IMR-90 (cell line): ENCODE measurements around the gene RSF1. TPM values are rescaled to one million over a fixed set of nuclear protein-coding genes. Genes with fewer than 3 reads are reported as not detected.

Experiments
- ATAC-seq: fragments of 200-7000 bp; cut with Tn5 transposase; 2 replicates; pipeline ENCODE4 v1.9.1; 2020; ENCODE audit warnings: low read depth, mild to moderate bottlenecking, moderate library complexity
- BruUV-seq: library from RNA; stranded (reverse); fragments of 400-500 nt; replicated peaks from 2 replicates; lab custom pipeline; 2021; lab: Mats Ljungman, UMichigan
- CTCF ChIA-PET: fragments of 300-600 bp; formaldehyde crosslinking; extraction: SDS; loops from one replicate; lab custom pipeline; 2021; ENCODE audit warnings: antibody characterized with exemption; lab: Yijun Ruan, JAX
- POLR2A ChIA-PET: fragments of 300-600 bp; sonication (Branson Sonifier 250); formaldehyde crosslinking; loops from one replicate; lab custom pipeline; 2022; ENCODE audit warnings: antibody characterized with exemption; ENCODE audit not compliant: unreplicated experiment; lab: Charles Lee
- DNase-seq: peaks from one replicate; pipeline ENCODE4 v3.0.0; 2013
- H2AFZ ChIP-seq: replicated peaks from 2 replicates; pipeline ENCODE3; 2013; ENCODE audit warnings: low read length, mild to moderate bottlenecking; ENCODE audit not compliant: poor library complexity
- H2AK5ac ChIP-seq: 2 replicates; pipeline ENCODE4 v1.6.1; 2013; ENCODE audit warnings: low read depth, low read length, inconsistent platforms
- H2AK9ac ChIP-seq: replicated peaks from 2 replicates; pipeline ENCODE3; 2013; ENCODE audit warnings: mild to moderate bottlenecking, low read depth, low read length, moderate library complexity; ENCODE audit not compliant: poor library complexity
- H2BK120ac ChIP-seq: 2 replicates; pipeline ENCODE4 v1.6.1; 2013; ENCODE audit warnings: low read depth, low read length, inconsistent platforms
- H2BK15ac ChIP-seq: 3 replicates; pipeline ENCODE4 v1.6.1; 2013; ENCODE audit warnings: low read depth, low read length, inconsistent platforms
- H2BK20ac ChIP-seq: 2 replicates; pipeline ENCODE4 v1.6.1; 2013; ENCODE audit warnings: low read depth, mild to moderate bottlenecking, inconsistent platforms, low read length, moderate library complexity
- H2BK5ac ChIP-seq: 2 replicates; pipeline ENCODE4 v1.6.1; 2013; ENCODE audit warnings: mild to moderate bottlenecking, low read depth, low read length, inconsistent platforms; ENCODE audit not compliant: poor library complexity, severe bottlenecking
- H3K14ac ChIP-seq: replicated peaks from 2 replicates; pipeline ENCODE4 v1.6.1; 2013; ENCODE audit warnings: low read depth, low read length, inconsistent platforms
- H3K18ac ChIP-seq: 2 replicates; pipeline ENCODE4 v1.6.1; 2013; ENCODE audit warnings: low read depth, low read length, control low read depth
- H3K23ac ChIP-seq: 2 replicates; pipeline ENCODE4 v1.6.1; 2013; ENCODE audit warnings: low read depth, low read length, inconsistent platforms
- H3K27ac ChIP-seq: 2 replicates; pipeline ENCODE4 v1.5.1; 2013; ENCODE audit warnings: mild to moderate bottlenecking, control low read depth, low read length; ENCODE audit not compliant: insufficient read depth
- H3K27me3 ChIP-seq: 2 replicates; pipeline ENCODE4 v1.6.1; 2013; ENCODE audit warnings: low read length; ENCODE audit not compliant: control insufficient read depth, insufficient read depth
- H3K36me3 ChIP-seq: 2 replicates; pipeline ENCODE4 v1.6.1; 2013; ENCODE audit warnings: low read length, mixed read lengths; ENCODE audit not compliant: control insufficient read depth, insufficient read depth
- H3K4ac ChIP-seq: 2 replicates; pipeline ENCODE4 v1.6.1; 2013; ENCODE audit warnings: low read depth, low read length, inconsistent platforms
- H3K4me1 ChIP-seq: 2 replicates; pipeline ENCODE4 v1.6.1; 2013; ENCODE audit warnings: low read length, mixed read lengths; ENCODE audit not compliant: control insufficient read depth, insufficient read depth
- H3K4me2 ChIP-seq: 2 replicates; pipeline ENCODE4 v1.6.1; 2013; ENCODE audit warnings: low read depth, mild to moderate bottlenecking, control low read depth, low read length, moderate library complexity
- H3K4me3 ChIP-seq: 2 replicates; pipeline ENCODE4 v1.5.1; 2013; ENCODE audit warnings: low read depth, mild to moderate bottlenecking, control low read depth, low read length, moderate library complexity; ENCODE audit not compliant: insufficient read depth
- H3K56ac ChIP-seq: 2 replicates; pipeline ENCODE4 v1.6.1; 2013; ENCODE audit warnings: low read length, inconsistent platforms; ENCODE audit not compliant: insufficient read depth; ENCODE audit errors: extremely low read depth
- H3K79me1 ChIP-seq, 2 experiments: 2 replicates each; pipeline ENCODE4 v1.6.1; 2013; ENCODE audit warnings: low read length in 2 of 2, inconsistent platforms in 1 of 2, low read depth in 1 of 2
- H3K9ac ChIP-seq: 2 replicates; pipeline ENCODE4 v1.6.1; 2013; ENCODE audit warnings: low read depth, low read length, control low read depth
- H3K9me1 ChIP-seq: 2 replicates; pipeline ENCODE4 v1.6.1; 2013; ENCODE audit warnings: low read length, inconsistent platforms; ENCODE audit not compliant: insufficient read depth
- H3K9me3 ChIP-seq: 2 replicates; pipeline ENCODE4 v1.6.1; 2013; ENCODE audit warnings: low read length; ENCODE audit not compliant: control insufficient read depth, insufficient read depth
- H4K20me1 ChIP-seq: 2 replicates; pipeline ENCODE4 v1.6.1; 2013; ENCODE audit warnings: low read length, inconsistent platforms; ENCODE audit not compliant: insufficient read depth
- H4K5ac ChIP-seq: 2 replicates; pipeline ENCODE4 v1.6.1; 2013; ENCODE audit warnings: mild to moderate bottlenecking, low read depth, low read length, control low read depth
- H4K8ac ChIP-seq, 2 experiments: 2 replicates each; pipeline ENCODE4 v1.6.1; 2013; ENCODE audit warnings: low read depth in 2 of 2, low read length in 2 of 2, control low read depth in 1 of 2, inconsistent platforms in 1 of 2
- H4K91ac ChIP-seq: 2 replicates; pipeline ENCODE4 v1.6.1; 2013; ENCODE audit warnings: low read depth, low read length, inconsistent platforms; ENCODE audit not compliant: insufficient read depth
- MXI1 ChIP-seq: IDR thresholded peaks from 2 replicates; pipeline ENCODE4 v1.6.1; 2012; ENCODE audit warnings: low read depth, mild to moderate bottlenecking, low read length, moderate library complexity, borderline replicate concordance
- POLR2A ChIP-seq: IDR thresholded peaks from 2 replicates; pipeline ENCODE4 v1.6.1; 2012; ENCODE audit warnings: mild to moderate bottlenecking, low read depth, low read length
- RCOR1 ChIP-seq: IDR thresholded peaks from 2 replicates; pipeline ENCODE4 v1.6.1; 2012; ENCODE audit warnings: mild to moderate bottlenecking, low read length, improper control_type of control experiment; ENCODE audit not compliant: insufficient replicate concordance
- RFX5 ChIP-seq: IDR thresholded peaks from 2 replicates; pipeline ENCODE4 v1.8.0; 2012; ENCODE audit warnings: low read depth, mild to moderate bottlenecking, low read length, moderate library complexity
- WGBS, 2 experiments: methylation state at CpG; one replicate each; pipeline versions ENCODE4 v1.1.5 to v1.1.7; 2013; ENCODE audit warnings: missing lambda C conversion rate in 2 of 2; ENCODE audit not compliant: insufficient read length in 1 of 2; ENCODE audit errors: extremely low coverage in 2 of 2; 5-methylcytosine and 5-hydroxymethylcytosine counted together
- dilution Hi-C: fragments of 300-500 bp; cut with HindIII; formaldehyde crosslinking; loops from one replicate; pipeline ENCODE4 v1.14.3; 2018; ENCODE audit warnings: low sequenced_read_pairs; ENCODE audit not compliant: unreplicated experiment
- in situ Hi-C: fragments of 300-500 bp; cut with MboI; formaldehyde crosslinking; loops from 3 replicates; pipeline ENCODE4 v1.14.3; 2019; ENCODE audit warnings: low sequenced_read_pairs, inconsistent platforms, mixed read lengths
- intact Hi-C: fragments of 100-400 bp; cut with micrococcal nuclease; formaldehyde crosslinking; loops from 2 replicates; pipeline ENCODE4 v1.10.0; 2022
- polyA plus RNA-seq, 3 experiments: library from polyadenylated mRNA; depleted of rRNA; stranded (reverse); fragments of >200 nt; gene quantifications; 2 replicates each; pipeline ENCODE4 v1.2.3, GENCODE V29; 2012; ENCODE audit warnings: low replicate concordance in 1 of 3
- total RNA-seq: library from RNA; depleted of rRNA; stranded (reverse); fragments of >200 nt; gene quantifications from 2 replicates; pipeline ENCODE4 v1.2.3, GENCODE V29; 2012

RSF1 gene
- total and polyA plus RNA-seq, 2 of the 4 experiments (the other 2 are of a cell fraction), result 13.9 to 18.5 TPM

GRCh38 chr11:77732143-77732542, 88.4 kb downstream of the RSF1 start:
- H2BK5ac ChIP-seq, result no peak overlapping the region
- intact Hi-C loops, result no loop called here
- H3K18ac ChIP-seq, result no peak overlapping the region
- dilution Hi-C loops, result no loop called here
- H3K4me2 ChIP-seq, result no peak overlapping the region
- no peaks in the 10 kb centered on the region for H3K27me3 ChIP-seq
- no peak overlapping the region for H3K9ac ChIP-seq
- peaks cover 8 to 19% of the 10 kb centered on the region in 2 experiments; a peak in 3 of 4 replicates for H3K79me1 ChIP-seq
- no peaks in the 10 kb centered on the region for H3K4me1 ChIP-seq
- CTCF ChIA-PET, result no interaction called here
- no peaks in the 10 kb centered on the region for H3K9me1 ChIP-seq
- no peak overlapping the region for H3K23ac ChIP-seq
- H3K36me3 ChIP-seq, result peaks cover 19% of the 10 kb centered on the region
- H3K27ac ChIP-seq, result no peak overlapping the region
- ATAC-seq, result no peak
- DNase-seq, result no peak
- H3K4ac ChIP-seq, result no peak overlapping the region
- no peak overlapping the region for H2AK9ac ChIP-seq
- no peak overlapping the region for H3K14ac ChIP-seq
- no peak overlapping the region for H2AK5ac ChIP-seq
- POLR2A ChIA-PET, result no interaction called here
- no peak overlapping the region for H3K56ac ChIP-seq
- H4K20me1 ChIP-seq, result no peaks in the 10 kb centered on the region
- no peak overlapping the region for H2AFZ ChIP-seq
- H2BK20ac ChIP-seq, result no peak overlapping the region
- no CpG with 5 or more reads among the region's 2 CpGs for WGBS, 2 experiments
- H3K4me3 ChIP-seq, result no peak overlapping the region
- H4K91ac ChIP-seq, result no peak overlapping the region
- no peak overlapping the region for H4K5ac ChIP-seq
- H2BK120ac ChIP-seq, result no peak overlapping the region
- no TSS peak for BruUV-seq
- no peak overlapping the region for H2BK15ac ChIP-seq
- no peak overlapping the region for H4K8ac ChIP-seq
- in situ Hi-C loops, result no loop called here
- TF ChIP-seq RFX5 (no peak), MXI1 (no peak), RCOR1 (no peak), POLR2A (no peak)
- H3K9me3 ChIP-seq, result peaks cover 14% of the 10 kb centered on the region
